ENCODE measurements around the gene DCAF8L1.
"Not testable (repeated sequence)": the region's sequence is repeated elsewhere in the genome, so short reads cannot be mapped to it uniquely, and the experiment has no call there.

The DCAF8L1 gene

GRCh38 chrX:27981349-27981748, at the start of gene DCAF8L1:
Gene DCAF8L1 (minus strand): TSS chrX:27981449. CDS start chrX:27981334, 115 bp downstream.
- no peak for DNase-seq

- DNase-seq: no peak
Observed at GRCh38 chrX:28022371-28022770, 41.1 kb upstream of the DCAF8L1 start.

GRCh38 chrX:28016823-28017222, 35.6 kb upstream of the DCAF8L1 start:
- no peak for DNase-seq

GRCh38 chrX:28015993-28016392, 34.7 kb upstream of the DCAF8L1 start:
- no peak for DNase-seq

GRCh38 chrX:28010875-28011274, 29.6 kb upstream of the DCAF8L1 start:
- DNase-seq: no peak

GRCh38 chrX:27998666-27999065, 17.4 kb upstream of the DCAF8L1 start:
- DNase-seq: no peak

- no peak for DNase-seq
Observed at GRCh38 chrX:27997622-27998021, 16.4 kb upstream of the DCAF8L1 start.

GRCh38 chrX:27996132-27996531, 14.9 kb upstream of the DCAF8L1 start:
- DNase-seq: no peak

- DNase-seq: no peak
Observed at GRCh38 chrX:27995611-27996010, 14.4 kb upstream of the DCAF8L1 start.

- no peak for DNase-seq
Observed at GRCh38 chrX:27987862-27988646, 6.8 kb upstream of the DCAF8L1 start.

GRCh38 chrX:27976934-27977333, 4.3 kb downstream of the DCAF8L1 start:
- not testable (repeated sequence) for DNase-seq

- DNase-seq: no peak
Observed at GRCh38 chrX:27976284-27976683, 5.0 kb downstream of the DCAF8L1 start.

- DNase-seq: no peak
Observed at GRCh38 chrX:27968878-27969277, 12.4 kb downstream of the DCAF8L1 start.

- DNase-seq: no peak
Observed at GRCh38 chrX:27968352-27968751, 12.9 kb downstream of the DCAF8L1 start.

- no peak for DNase-seq
Observed at GRCh38 chrX:27966955-27967354, 14.3 kb downstream of the DCAF8L1 start.

GRCh38 chrX:27966492-27966891, 14.8 kb downstream of the DCAF8L1 start:
- no peak for DNase-seq

- DNase-seq: not testable (repeated sequence)
Observed at GRCh38 chrX:27965348-27965747, 15.9 kb downstream of the DCAF8L1 start.

GRCh38 chrX:27964432-27964831, 16.8 kb downstream of the DCAF8L1 start:
- DNase-seq: no peak

GRCh38 chrX:27960410-27960809, 20.8 kb downstream of the DCAF8L1 start:
- DNase-seq: not testable (repeated sequence)

- DNase-seq: no peak
Observed at GRCh38 chrX:27953171-27953570, 28.1 kb downstream of the DCAF8L1 start.

GRCh38 chrX:27933361-27933760, 47.9 kb downstream of the DCAF8L1 start:
- DNase-seq: no peak
